ENCODE results near the gene CACNA2D4.

DNA sequence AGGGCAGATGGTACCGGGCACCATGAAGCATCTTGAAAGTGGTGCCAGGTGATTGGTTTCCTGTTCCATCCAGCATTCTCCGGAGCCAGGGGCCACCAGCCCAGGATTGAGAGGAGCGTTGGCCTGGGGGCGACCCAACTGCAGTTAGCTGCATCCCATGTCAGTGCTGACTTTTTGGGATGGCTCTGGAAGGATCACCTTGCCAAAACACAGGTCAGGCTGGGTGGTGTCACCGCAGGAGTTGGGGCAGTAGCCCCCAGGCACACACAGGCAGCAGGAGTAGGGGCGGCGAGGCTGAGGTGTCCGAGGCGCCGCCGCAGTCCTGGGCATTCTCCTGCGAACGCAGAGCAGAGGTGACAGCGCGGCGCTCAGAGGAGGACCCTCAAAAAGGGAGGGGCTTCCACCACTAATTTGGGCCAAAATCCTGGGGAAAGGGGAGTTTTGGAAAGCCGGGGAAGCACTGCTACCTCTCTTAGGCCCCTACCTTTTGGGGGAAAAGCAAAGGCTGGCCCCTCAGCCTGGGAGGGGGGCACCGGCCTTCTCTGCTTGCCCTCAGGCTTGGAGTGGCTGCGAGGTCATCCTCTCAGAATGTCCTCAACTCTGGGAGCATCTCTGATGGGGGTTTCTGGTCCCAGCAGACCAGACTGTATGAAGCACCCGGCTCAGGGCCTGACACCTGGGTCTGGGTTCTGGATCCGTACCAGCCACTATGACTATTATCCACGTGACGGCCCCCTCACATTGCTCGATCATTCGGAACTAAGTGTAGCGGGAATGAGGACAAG lies 124.8 kb downstream of the CACNA2D4 start:
- no peak for TF ChIP-seq EZH2 (IDR thresholded peaks at IDR 0.05; ENCODE audit: low read length, missing control alignments)
- TF ChIP-seq, protein P1, sequence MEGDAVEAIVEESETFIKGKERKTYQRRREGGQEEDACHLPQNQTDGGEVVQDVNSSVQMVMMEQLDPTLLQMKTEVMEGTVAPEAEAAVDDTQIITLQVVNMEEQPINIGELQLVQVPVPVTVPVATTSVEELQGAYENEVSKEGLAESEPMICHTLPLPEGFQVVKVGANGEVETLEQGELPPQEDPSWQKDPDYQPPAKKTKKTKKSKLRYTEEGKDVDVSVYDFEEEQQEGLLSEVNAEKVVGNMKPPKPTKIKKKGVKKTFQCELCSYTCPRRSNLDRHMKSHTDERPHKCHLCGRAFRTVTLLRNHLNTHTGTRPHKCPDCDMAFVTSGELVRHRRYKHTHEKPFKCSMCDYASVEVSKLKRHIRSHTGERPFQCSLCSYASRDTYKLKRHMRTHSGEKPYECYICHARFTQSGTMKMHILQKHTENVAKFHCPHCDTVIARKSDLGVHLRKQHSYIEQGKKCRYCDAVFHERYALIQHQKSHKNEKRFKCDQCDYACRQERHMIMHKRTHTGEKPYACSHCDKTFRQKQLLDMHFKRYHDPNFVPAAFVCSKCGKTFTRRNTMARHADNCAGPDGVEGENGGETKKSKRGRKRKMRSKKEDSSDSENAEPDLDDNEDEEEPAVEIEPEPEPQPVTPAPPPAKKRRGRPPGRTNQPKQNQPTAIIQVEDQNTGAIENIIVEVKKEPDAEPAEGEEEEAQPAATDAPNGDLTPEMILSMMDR (conservative IDR thresholded peaks at IDR 0.05 in 1 of 2, IDR thresholded peaks at IDR 0.05 in 1 of 2; ENCODE audit: low read depth in 1 of 2, low read length in 2 of 2) = no peak
